T-helper 1 cell (primary cell): ENCODE measurements around the gene MYH7.
"Not testable (repeated sequence)": the region's sequence is repeated elsewhere in the genome, so short reads cannot be mapped to it uniquely, and the experiment has no call there.

Experiments used
- DNase-seq, 5 donors: peaks; one replicate each; pipeline ENCODE4 v3.0.0-alpha.2; 2012 to 2020
- total RNA-seq, 4 donors: gene quantifications; one replicate each; lab custom pipeline; 2026; lab: John Stamatoyannopoulos, UW

The MYH7 gene
- total RNA-seq: 0 reads per million in 4 donors

DNA sequence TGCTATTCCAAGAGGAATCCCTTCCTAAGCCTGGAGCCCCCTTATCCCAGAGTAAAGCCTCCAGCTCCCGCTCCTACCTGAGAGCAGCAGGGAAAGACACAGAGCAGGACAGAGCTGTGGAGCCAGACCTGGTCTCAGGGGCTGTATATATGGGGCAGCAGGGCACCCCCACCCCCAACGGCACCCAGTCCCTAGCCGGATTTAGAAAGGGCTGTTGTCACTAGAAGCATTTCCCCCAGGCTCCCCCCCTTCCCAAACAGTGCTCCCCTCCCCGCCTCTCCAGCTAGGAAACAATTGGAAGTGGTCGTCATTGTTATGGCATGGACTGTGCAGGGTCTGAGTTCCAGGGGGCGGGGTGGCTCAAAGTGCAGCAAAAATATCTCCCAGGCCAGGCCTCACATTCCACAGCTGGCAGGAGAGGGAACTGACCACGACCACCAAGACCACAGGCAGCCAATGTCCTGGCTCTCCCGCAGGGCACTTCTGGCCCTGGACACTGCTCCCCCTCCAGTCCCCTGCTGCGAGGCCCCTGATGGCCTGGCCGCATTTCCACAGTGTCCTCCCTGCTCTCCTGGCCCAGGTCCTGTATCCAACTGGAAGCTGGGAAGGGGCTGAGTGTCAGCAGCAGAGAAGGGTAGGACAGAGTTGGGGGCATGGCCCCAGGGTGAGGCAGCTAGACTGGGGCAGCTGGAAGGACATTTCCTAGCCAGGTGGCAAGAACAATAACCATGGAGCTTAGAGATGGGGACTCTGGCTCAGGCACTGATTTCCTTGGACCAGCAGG lies at the start of gene MYH7:
Gene MYH7, minus strand, starts transcription at position 118 of the 784 bp plus-strand sequence. CDS start 1,928 bp downstream, outside the sequence.
- DNase-seq: no peak

- DNase-seq: no peak
Measured at GRCh38 chr14:23483236-23483854, 47.9 kb upstream of the MYH7 start.

- no peak for DNase-seq
Measured at GRCh38 chr14:23482823-23483148, 47.3 kb upstream of the MYH7 start.

- DNase-seq: no peak
Measured at GRCh38 chr14:23481979-23482822, 46.7 kb upstream of the MYH7 start.

DNA sequence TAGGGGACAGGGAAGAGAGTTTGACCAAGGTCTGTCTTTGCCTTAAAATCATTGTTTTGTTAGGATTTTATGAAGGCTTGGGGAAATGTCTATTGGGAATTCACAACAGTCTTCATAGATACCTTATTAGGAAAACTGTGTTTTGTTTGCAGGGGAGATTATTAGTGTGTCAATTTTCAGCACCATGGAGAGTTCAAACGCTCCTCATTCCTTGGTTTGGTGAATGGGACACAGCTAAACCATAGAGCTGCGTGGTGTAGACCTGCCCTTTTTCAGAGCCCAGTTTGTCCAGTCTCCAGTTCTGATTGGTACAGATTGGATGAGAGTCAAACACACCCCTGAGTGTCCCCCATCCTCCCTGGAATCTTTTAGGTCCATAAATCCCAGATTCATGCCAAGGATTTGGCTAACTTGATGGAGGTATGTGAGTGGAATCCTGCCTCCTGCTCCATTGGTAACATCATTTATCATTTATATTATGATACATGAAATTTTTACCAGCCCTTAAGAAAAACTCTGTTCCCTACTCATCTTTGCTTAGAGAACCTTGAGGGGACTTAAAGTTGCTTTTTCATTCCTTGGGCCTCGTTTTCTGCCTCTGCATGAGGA lies 46.0 kb upstream of the MYH7 start:
- no peak for DNase-seq

DNA sequence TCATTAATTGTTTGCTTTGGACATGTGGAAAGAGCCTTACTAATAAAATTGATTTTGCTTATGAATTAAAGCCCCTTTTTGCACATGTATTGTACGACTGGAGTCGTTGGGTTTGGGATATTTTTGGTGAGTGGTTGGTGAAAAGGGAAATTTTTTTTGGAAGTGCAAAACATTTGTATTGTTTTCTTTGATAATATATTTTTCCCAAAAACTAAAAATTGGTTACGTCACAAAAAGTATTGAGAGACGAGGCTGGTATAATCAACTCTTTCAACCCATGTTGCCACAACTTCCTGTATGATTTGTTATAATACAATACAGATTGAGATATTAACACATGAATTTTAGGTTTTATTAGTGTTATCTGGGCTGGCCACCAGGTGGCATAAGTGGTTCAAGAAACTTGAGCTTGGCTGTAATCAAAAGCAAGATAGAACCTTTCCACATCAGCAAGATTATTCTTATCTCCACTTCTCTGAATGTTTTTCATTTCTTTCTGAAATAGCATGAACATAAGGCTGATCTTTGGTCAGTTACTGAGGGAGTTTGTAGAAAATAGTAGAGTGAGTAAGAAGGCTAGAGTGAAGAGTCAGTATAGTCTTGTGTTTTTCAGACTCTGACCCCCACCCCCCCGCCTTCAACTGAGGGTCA lies 42.8 kb upstream of the MYH7 start:
- peak in 4 of 5 donors; percentile 53 to 67 (median 56) for DNase-seq

DNA sequence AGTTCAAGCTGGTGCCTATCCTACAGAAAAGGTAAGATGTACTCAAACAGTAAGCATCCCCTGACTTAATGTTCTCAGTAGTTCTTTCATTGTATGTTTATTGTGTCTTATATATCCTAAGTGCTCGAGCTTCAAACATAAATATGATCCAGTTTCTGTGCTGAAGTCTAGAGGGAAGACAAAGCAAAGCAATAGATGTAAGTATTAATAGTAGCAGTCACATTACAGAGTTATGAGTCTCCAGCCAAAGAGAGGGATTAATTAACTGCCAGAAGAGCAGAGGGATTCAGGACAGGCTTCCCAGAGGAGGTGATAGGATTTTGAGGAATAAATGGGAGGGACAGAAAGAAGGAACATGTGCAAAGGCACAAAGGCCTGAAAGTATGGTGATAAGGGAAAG lies 35.5 kb upstream of the MYH7 start:
- DNase-seq: no peak

DNA sequence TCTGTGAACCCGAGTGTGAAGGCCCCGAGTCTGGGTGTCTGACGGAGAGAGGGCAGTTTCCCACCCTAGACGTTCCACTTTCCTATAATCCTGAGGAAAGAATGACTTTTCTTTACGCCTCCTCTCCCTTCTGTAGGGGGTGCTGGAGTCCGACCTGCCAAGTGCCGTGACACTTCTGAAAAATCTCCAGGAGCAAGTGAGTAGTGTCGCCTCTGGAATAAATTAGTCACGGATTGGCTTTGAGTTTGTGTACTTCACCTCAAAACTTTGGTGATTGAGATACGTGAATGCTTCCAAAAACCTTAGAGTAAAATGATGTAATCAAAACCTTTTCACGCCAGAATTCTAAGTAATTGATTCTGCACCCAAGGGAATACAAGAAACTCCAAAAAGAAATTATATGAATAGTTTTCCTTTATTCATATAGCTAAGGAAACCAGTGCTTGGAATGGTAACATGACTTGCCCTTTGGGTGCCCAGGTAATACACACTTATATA lies 34.5 kb upstream of the MYH7 start:
- no peak for DNase-seq

- peak; percentile 77 to 99 (median 88) for DNase-seq
Measured at GRCh38 chr14:23469127-23469905, 33.9 kb upstream of the MYH7 start, which contains the start of gene NGDN. Gene NGDN, plus strand, starts transcription at chr14:23469703. Its CDS starts 13 bp downstream, at chr14:23469716.

DNA sequence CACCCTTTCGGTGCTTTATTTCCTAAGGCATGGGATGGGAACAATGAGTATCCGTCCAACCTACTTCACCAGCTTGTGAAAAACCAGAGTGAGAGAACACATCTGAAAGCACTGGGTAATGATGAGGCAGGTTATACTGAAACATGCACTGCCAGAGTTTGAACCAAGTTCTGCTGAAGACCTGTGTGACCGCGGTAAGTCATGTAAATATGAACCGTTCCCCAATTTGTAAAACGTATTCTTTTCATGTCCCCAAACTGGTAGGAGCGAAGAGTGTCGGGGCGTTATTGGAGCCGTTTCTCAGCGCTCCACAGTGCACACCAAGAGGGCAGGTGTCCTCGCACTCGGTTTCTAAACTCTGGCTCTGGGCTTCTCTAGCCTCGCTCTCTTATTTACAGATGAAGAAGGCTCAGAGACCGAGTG lies 33.3 kb upstream of the MYH7 start:
- DNase-seq: no peak

- no peak for DNase-seq
Measured at GRCh38 chr14:23465261-23465660, 29.8 kb upstream of the MYH7 start.

DNA sequence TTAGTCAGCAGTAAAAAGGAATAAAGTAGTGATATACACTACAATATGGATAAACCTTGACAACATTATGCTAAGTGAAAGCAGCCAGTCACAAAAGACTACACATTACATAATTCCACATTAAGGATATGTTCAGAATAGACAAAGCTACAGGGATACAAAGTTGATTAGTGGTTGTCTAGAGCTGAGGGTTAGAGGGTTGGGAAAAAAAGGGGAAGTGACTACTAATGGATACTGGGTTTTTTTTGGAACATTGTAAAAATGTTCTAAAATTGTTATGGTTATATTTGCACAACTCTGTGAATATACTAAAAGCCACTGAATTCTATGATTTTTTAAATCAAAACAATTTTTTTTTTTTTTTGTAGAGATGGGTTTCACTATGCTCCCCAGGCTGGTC lies 29.2 kb upstream of the MYH7 start:
- no peak for DNase-seq

DNA sequence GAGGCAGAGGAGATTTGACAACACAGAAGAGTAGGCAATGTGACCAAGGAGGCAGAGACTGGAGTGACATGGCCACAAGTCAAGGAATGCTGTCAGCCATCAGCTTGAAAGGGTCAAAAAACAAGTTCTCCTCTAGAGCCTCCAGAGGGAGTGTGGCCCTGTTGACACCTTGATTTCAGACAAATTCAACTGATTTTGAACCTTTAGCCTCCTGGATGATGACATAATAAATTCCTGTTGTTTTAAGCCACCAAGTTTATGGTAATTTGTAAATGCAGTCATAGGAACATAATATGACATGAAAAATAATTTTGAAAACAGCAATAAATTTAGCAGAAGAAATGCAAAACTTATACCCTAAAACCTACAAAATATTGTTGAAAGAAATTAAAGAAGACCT lies 25.5 kb upstream of the MYH7 start:
- no peak for DNase-seq

DNA sequence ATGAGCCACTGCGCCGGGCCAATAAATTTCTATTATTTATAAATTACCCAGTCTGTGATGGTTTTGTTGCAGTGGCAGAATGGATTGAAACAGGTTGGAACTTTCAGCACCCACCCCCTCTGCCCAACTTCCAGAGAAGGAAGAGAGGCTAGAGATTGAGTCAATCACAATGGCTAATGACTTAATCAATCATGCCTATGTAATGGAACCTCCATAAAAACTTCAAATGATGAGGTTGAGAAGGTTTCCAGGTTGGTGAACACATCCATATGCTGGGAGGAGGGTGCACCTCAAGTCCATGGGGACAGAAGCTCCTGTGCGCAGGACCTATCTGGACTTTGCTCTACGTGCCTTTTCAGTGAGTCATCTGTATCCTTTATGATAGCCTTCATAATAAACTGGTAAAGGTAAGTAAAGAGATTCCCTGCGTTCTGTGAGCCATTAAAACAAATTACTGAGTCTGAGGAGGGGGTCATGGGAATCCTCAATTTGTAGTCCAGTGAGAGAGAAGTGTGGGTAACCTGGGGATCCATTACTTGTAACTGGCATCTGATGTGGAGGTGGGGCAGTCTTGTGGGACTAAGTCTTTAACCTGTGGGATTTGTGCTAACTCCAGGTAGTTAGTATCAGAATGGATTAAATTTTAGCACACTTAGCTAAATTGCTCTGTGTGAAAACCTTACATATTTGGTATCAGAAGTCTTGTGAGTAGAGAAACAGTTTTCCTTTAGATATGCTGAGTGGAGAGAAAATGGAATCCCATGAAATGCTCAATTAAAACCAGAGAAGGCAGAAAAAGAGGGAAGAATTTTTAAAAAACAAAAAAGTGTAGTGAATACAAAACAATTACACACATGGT lies 22.4 kb upstream of the MYH7 start:
- DNase-seq: no peak

DNA sequence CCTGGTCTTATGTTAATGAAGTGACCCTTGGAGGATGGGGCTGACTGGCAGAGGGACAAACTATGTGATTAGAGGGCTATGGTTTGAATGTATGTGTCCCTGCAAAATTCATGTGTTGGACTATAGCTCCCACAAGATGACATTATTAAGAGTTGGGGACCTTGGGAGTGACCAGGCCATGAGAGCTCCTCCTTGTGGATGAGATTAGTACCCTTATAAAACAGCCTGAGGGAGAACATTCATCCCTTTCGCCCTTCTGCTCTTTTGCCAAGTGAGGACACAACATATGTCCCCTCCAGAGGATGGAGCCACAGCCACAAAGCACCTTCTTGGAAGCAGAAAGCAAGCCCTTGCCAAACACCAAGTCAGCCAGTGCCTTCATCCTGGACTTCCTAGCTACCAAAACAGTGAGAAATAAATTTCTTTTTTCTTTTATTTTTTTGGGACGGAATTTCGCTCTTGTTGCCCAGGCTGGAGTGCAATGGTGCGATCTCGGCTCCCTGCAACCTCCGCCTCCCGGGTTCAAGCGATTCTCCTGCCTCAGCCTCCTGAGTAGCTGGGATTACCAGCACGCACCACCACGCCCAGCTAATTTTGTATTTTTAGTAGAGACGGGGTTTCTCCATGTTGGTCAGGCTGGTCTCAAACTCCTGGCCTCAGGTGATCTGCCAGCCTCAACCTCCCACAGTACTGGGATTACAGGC lies 21.6 kb upstream of the MYH7 start:
- DNase-seq: not testable (repeated sequence)

GRCh38 chr14:23454445-23454856 lies 19.0 kb upstream of the MYH7 start:
- no peak for DNase-seq

- DNase-seq: no peak
Measured at GRCh38 chr14:23452237-23452636, 16.8 kb upstream of the MYH7 start.

- no peak for DNase-seq
Measured at GRCh38 chr14:23450379-23450778, 14.9 kb upstream of the MYH7 start.

GRCh38 chr14:23449314-23449713 lies 13.9 kb upstream of the MYH7 start:
- DNase-seq: no peak
